ENCODE results near the gene CNPPD1.

DNA sequence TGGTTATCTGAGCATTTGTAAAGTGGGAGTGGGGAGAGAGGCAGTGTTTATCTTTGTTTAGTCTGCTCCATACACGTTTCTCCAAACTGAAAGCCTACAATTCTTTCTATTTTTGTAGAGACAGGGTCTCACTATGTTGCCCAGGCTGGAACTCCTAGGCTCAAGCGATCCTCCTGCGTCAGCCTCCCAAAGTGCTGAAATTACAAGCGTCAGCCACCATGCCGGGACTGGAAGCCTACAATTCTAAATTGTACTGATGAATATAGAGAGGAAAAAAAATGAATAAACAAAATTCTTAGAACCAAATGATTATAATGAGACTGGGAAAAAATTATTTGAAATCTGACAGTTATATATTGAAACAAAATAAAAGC, 28.4 kb upstream of the CNPPD1 start:
- TF ChIP-seq CTCF (IDR thresholded peaks at IDR 0.05) (no peak), POLR2AphosphoS5 (IDR thresholded peaks at IDR 0.05; ENCODE audit: insufficient read depth in 1 of 2, low read depth in 1 of 2) (no peak), POLR2A (IDR thresholded peaks at IDR 0.05) (no peak)
